Fibroblast of skin of left quadriceps (primary cell): ENCODE data around the gene PRF1.
"Not testable (repeated sequence)": the region's sequence is repeated elsewhere in the genome, so short reads cannot be mapped to it uniquely, and the experiment has no call there.

Experiments
- DNase-seq, 2 experiments: peaks; one replicate each; pipeline ENCODE4 v3.0.0-alpha.2; 2013; ENCODE audit warnings: low read depth in 2 of 2

The PRF1 gene

DNA sequence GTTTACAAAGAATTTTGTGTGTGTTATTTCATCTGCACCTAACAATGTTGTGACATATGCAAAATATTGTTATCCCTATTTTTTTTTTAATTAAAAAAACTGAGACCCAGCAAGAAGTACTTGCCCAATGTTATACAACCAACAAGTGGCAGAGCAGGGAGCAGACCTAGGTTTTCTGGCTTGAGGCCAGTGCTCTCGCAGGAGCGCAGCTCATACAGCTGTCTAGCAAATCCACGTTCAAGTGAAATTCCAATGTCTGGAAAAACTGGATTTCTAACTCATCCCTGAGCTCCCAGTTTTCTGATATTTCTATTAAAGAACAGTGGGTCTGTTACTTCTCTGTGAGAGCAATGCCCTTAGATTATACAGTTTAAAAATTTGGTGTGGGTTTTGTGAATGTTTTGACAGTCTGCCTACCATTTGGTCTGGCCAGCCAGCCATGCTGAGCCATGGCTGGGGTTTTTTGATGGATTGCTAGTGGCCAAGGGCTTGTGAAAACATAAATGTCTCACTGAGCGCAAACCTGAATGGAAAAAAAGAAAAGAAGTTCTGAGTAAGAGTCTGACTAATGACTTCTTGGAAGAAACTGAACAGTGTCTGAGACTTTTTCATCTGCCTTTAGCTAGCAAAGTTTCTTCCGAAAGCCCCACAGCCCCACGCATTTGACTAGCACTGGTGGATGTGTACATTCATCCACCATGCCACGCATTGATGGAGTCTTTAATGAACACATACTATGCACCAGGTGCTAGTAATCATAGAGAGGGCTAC, 15.4 kb upstream of the PRF1 start:
- DNase-seq: no peak

DNA sequence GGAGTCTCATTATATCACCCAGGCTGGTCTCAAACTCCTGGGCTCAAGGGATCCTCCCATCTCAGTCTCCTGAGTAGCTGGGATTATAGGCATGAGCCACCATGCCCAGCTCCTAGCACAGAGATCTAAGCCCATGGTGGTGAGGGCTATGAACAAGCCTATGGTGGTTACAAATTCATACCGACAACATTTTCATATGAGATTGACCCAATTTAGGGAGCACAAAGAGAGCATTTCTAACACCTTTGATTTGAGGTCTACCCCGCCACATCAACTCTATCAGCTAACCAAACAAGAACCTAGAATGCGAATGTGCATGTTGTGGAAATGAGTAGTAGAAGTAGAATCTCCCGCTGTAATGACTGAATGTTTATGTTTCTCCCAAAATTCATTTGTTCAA, 14.2 kb upstream of the PRF1 start:
- DNase-seq: no peak

DNA sequence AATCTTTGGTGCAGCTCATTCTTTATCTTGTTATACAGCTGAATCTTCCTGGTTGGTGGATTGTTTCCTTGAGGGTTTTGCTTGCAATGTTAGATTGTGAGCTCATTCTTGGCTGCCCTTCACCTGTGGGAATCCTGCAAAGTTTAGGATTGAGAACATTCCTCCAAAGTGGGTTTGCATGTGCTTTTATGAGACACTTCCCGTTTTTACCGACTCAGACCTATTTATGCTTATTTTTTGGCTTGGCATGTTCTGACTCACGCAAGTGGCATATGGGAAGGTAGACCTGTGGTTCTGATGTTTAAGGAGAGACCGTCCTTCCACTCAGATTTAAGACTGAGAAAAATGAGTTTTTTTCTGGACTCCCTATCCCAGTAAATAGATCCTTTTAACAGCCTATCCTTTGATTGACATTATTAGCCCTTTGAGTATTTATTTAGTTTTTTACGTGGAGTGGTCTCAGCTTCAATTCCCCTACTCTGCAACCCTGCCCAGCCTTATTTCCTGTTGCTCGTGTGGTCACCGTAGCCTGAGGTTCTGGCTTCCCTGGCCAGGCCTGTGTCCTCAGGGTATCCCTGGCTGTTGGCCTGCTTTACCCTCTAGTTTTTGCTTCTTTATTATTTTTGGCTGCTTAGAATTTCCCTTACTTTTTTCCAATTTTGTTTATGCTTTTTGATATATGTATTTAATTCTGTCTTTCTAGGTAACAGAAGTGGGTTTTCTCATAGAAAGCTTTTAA, 13.4 kb upstream of the PRF1 start:
- DNase-seq: no peak

DNA sequence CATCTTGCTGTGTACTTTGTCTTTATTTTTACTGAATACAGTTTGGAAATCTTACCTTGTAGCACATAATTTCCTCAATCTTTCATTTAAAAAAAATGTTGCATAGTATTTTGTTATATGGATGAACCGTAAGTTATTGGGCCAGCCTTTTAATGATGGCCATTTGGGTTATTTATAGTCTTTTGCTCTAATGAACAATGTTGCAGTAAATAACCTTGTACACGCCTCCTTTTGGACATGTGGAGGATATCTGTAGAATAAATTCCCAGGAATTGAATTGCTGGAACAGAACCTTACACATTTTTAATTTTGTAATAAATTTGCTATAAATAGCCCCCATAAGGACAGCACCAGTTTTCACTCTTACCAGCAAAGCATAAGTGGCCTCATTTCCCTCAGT, 12.7 kb upstream of the PRF1 start:
- no peak for DNase-seq

DNA sequence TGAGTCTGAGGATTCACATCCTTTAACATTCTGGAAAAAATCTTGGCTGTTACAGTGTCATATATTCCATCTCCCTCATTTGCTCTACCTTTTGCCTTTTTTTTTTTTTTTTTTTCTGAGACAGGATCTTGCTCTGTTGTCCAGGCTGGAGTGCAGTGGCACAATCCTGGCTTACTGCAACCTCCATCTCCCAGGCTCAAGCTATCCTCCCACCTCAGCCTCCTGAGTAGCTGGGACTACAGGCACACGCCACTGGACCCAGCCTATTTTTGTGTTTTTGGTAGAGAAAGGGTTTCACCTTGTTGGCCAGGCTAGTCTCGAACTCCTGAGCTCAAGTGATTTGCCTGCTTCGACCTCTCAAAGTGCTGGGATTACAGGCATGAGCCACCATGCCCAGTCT, 11.8 kb upstream of the PRF1 start:
- not testable (repeated sequence) for DNase-seq

DNA sequence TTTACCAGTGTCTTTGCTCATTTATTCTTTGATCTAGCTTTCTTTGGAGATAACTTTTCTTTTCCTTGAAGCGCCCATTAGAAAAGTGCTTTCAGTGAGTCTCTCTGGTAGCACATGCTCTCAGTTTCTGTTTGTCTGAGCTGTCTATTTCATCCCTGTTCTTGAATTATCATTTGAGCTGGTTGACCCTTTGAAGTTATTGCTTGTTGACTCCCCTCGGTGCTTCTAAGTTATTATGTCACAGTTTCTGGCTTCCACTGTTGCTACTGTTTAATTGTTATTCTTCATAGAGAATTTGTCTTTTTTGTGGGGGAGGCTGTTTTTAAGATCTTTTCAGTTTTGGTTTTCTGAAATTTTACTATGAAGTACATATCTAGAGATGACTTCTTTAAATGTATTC, 11.4 kb upstream of the PRF1 start:
- DNase-seq: no peak

DNA sequence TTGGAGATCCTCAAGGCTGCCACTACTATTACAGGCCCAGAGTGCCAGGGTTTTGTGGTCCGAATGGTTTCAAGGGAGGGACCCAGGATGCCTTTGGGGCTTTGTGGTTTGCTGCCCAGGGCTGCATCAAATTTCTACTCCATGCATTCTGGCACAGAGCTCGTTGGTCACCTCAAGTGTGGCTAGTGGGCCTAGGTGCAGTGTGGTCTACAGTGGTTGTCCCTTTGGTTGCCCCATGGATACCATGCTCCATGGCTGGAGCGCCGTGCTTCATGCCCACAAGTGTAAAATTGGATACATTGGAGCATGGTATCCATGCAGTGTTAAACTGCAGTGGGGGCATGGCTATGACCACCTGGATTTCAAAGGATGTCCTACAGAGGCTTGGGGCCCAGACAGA, 5.4 kb upstream of the PRF1 start:
- DNase-seq: no peak

DNA sequence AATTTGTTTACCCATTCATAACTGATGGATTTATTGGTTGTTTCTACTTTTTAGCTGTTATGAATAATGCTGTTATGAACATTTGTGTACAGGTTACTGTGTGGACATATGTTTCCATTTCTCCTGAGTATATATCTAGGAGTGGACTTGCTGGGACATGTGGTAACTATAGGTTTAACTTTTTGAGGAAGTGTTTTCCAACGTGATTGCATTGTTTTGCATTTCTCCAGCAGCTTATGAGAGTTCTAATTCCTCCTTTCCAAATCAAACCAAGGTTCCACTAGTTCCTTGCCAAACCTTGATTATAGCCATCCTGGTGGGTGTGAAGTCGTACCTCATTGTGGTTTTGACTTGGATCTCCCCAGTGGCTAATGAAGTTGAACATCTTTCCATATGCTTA, 2.6 kb upstream of the PRF1 start:
- no peak for DNase-seq

DNA sequence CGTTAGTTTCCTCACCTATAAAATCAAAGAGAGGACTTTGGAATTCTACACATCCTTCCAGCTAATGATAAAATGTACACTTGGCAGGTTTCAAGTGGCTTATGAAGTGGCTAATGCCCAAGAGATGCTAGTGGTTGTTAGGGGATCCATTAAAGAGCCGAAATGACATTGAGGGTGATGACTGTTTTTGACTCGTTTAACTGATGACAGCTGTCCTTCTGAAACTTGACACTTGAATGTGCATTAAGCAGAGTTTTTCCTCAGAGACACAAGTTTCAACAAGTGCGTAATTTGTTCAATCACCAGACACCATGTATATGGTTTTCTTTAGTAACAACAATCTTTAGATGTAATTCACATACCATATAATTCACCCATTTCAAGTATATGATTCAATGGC, 1.6 kb upstream of the PRF1 start:
- DNase-seq: no peak

DNA sequence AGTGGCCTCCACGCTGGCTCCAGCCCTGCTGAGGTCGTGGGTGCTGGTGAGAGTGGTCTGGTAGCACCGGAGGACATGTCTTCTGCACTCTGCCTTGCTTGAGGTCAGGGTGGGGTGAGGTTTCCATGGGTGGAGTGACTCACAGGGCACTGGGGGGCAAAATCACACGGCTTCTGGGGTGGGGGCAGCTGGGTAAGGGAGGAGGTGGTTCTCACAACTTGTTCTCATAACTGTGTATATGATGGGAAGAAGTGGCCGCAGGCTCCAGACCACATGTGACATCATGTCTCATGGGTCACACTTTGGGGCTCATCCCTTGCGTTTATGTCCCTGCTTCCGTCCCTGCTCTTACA, 884 bp upstream of the PRF1 start:
- DNase-seq: no peak

DNA sequence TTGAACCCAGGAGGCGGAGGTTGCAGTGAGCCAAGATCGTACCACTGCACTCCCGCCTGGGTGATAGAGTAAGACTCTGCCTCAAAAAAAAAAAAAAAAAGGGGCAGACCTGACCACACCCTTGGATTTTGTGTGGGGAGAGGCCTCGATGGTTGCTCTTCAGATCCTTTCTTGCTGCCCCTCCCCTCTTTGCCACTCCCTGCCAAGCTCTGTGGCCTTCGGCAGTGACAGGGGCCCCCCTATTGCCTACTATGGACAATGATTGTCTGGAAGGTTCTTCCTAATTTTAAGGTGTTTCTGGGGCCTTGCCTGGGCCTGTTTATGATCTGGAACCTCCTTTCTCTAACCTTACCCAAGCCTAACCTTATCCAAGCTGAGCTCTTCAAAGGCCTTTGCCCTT, 795 bp downstream of the PRF1 start:
- DNase-seq: no peak

DNA sequence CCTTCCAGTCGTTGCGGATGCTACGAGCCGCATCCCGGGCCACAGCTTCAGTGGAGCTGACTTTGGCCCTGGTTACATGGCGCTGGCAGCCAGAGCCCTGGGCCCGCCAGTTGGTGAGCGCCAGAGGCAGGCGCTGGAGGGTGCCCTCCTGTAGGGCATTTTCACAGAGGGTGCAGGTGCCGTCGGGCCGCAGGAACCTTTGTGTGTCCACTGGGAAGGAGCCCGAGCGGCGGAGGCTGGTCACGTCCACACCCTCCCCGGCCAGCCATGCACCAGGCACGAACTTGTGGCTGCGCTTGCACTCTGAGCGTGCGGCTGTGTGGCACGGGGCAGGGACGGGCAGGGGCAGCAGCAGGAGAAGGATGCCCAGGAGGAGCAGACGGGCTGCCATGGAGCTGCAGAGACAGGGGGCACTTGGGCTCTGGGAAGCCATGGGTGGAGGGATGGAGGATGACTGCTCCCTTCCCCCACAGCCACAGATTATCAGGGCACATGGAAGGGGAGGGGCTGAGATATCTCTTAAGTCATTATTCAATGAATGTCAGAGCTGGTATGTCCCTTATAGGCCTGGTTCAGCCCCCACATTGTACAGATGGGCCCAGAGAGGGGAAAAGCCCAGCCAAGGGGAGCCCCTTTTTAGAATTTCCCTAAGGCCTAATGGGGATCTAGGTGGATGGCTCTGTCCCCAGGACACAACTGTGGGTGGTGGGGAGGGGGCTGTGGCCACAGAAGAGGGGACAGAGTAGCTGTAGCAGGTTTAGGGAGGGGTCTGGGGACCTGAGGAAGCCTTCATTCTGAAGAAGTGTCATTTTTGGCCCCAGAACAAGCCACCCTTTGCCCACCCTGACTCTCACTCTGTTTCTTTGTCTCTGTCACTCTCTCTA, 1.8 kb downstream of the PRF1 start:
- DNase-seq: no peak

DNA sequence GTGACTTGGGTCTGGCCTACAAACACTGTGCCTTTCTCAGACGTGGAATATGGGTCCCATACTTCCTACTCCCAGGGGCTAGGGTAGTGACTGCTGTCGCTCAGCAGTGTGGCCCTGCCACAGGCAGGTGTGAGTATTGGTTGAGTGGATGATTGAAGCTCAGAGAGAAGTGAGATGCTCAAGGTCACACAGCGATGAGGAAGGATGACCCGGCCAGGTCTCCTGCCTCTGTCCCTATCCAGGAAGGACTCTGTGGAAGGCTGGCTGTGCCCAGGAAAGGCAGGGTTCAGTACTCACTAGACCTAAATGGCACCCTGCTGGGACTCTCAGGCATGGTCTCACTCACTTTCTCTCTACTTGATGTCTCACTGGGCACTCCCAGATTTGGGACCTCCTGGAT, 2.8 kb downstream of the PRF1 start:
- no peak for DNase-seq

DNA sequence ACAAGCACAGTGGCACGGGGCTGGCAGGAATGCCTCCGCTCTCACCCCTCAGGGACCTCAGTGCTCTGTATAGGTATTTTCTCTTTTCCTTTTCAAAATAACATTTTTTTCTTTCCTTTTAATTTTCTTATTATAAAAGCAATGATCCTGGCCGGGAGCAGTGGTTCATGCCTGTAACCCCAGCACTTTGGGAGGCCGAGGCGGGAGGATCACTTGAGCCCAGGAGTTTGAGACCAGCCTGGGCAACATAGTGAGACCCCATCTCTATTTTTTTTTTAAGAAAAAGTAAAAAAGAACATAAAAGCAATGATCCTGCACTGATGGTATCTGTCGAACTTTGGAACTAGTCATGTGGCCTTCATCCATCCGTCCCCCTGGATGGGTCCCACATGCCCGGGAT, 3.2 kb downstream of the PRF1 start:
- no peak for DNase-seq

DNA sequence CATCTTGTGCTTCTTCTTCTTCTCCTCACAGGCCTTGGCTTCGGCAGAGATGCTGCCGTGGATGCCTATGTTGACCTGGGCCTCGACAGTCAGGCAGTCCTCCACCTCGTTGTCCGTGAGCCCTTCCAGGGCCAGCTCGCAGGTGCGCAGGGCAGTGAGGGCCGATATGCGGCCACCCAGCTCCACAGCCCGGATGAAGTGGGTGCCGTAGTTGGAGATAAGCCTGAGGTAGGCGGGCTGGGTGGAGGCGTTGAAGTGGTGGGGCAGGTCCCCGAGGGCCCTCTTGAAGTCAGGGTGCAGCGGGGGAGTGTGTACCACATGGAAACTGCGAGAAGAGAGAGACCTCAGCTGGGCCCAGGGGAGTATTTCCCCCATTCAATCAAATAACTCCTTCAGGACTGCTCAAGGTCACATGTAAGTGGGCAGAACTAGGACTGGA, 3.7 kb downstream of the PRF1 start:
- no peak for DNase-seq

DNA sequence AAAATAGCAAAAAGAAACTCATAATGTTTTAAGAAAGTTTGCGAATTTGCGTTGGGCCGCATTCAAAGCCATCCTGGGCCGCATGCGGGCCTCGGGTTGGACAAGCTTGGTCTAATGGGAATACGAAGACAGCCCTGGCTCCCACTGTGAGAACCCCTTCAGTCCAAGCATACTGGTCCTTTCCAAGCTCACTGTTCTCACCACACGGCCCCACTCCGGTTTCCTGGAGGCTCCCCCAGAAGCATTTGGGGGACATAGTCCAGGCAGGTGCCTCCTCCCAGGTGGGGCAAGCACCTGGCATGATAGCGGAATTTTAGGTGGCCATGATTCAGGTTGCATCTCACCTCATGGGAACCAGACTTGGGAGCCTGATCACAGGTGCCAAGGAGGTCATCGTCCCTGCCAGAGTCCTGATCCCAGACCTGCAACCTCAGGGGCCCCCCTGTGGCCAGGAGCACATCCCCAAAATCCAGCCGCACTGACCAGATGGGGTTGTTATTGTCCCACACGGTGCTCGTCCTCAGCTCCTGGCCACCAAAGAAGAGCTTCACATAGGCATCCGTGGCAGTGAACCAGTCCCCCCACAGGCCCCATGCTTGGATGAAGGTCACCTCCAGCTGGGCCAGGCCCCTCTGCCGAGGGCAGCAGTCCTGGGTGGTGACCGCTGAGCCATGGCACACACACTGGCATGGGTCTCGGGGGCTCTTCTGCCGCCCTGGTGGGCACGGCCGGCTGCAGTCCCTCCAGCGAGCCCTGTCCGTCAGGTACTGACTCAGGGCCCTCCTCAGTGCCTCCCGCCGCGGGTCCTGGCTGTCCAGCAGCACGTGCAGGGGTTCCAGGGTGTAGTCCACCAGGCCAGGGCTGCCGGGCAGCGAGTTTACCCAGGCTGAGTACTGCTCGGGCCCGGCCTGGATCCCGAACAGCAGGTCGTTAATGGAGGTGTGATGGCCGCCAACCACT, 4.4 kb downstream of the PRF1 start:
- no peak for DNase-seq

DNA sequence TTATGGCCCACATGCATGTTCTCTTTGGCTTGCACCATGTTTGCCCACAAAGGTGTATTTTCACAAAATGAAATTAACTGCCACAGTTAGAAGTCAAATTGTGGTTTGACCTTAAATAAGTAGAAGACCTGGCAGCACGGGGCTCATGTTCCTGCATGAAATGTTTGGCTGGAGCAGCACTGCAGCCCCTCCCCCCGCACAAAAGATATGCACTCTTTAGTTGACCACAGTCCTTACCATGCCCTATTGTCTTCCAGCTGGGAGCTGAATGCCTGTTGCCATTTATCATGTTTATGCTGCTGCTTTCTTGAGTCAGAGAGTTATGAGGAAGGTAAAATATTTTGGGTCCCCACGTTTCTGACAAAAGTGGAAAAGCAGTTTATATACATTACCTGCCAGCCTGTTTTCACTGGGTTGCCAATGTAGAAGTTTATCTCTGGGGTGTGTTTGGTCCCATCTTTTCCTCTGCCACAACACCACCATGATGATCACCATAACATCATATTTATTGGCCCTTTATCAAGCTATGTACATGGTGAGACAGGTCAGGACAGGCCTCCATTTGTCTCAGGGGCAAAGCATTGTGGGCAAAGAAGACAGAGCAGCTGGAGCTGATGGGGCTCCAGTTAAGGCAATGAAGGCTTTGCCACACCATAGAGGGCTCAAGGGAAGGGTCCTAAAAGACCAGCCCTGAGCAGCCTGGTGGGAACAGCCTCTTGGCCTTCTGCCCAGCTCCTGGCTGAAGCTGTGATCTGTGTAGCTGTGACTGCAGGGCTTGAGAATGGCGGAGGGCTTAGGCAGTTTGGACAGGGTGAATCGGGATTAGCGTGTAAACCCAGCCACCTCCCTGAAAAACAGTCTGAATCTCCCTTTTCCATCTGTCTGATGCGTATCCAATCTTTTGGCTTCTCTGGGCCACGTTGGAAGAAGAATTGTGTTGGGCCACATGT, 5.4 kb downstream of the PRF1 start:
- no peak for DNase-seq

DNA sequence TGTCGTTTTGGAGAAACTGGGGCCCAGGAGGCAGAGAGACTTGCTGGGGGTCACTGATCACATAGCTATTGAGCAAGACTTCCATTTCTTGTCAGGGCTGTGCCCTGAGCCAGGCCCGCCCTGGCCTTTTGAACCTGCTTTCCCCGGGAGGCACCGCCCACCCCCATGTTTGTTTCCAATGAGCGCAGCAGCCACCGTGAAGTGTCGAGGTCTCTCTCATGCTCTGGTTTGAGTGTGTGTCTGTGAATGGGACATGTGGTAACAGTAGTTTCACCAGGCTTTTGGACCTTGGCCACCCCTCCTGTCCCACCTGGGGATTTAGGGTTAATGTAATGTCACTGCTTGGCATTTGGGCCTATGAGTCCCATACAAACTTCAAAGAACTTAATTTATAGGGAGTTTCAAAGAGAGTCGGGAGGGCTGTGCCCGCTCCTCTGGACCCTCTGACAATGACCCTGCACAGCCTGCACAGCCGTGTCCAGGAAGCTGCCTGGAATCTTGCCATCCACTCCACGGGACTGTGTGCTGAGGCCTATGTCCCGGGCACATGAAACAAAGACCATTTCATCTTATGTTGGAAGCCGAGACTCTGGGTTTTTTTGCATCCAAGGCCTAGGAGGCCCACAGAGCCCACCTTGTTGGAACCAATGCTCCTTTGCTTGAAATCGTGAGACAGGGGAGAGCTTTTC, 6.3 kb downstream of the PRF1 start:
- no peak for DNase-seq

DNA sequence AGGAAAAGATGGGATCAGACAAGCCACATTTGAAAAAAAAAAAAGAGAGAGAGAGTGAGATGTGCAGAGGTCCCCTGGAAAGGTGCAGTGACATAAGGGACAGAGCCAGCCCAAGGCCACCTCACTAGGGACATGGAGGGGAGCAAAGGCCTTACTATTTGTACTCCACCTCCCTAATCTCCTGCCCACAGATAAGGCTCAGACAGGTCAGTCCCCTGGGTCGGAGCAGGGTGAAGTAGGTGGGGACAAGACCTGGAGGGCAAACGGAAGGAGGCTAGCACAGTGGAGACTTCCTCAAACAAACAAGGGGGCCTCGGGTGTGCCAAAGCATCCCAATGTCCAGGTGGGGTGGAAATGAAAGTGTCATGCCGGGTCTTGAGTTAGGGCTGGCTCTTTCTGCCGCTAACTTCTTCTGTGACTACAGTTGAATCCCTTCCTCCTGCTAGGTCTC, 7.0 kb downstream of the PRF1 start:
- no peak for DNase-seq

DNA sequence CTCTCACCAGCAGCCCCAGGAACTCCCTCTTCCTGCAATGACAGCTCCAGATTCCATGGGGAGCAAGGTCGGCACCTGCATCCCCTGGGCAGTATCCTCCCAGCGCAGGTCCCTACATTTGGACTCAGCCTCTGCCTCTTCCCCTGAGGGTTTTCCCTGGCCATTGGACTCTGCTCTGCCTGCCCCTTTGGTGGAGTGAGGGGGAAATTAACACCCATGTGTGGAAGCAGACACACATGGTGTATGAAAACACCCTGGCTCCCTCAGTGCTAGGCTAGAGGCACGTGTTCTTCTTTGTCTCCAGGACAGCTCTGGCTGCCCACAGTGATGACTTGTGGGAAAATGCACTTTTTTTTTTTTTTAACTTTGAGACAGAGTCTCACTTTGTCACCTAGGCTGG, 8.4 kb downstream of the PRF1 start:
- no peak for DNase-seq
